ENCODE measurements around the gene TCAIM.

The TCAIM gene

GRCh38 chr3:44301746-44302145, 36.8 kb upstream of the TCAIM start:
- no peak overlapping the region for H3K4me3 ChIP-seq (ENCODE audit: low read depth, low read length)
- TF ChIP-seq POLR2A (IDR thresholded peaks at IDR 0.05; ENCODE audit: extremely low read depth, insufficient read length) (no peak), MYC (IDR thresholded peaks at IDR 0.05; ENCODE audit: low read depth, low read length) (no peak), MAX (IDR thresholded peaks at IDR 0.05; ENCODE audit: low read depth, low read length) (no peak), CTCF (IDR thresholded peaks at IDR 0.05; ENCODE audit: low read depth, low read length) (no peak)
- no peak for DNase-seq (ENCODE audit: low read depth)

- DNase-seq (ENCODE audit: low read depth): no peak
- H3K4me3 ChIP-seq (ENCODE audit: low read depth, low read length): no peak overlapping the region
- no peak for TF ChIP-seq MYC (IDR thresholded peaks at IDR 0.05; ENCODE audit: low read depth, low read length)
- TF ChIP-seq CTCF (IDR thresholded peaks at IDR 0.05; ENCODE audit: low read depth, low read length): no peak
- TF ChIP-seq POLR2A (IDR thresholded peaks at IDR 0.05; ENCODE audit: extremely low read depth, insufficient read length): no peak
- no peak for TF ChIP-seq MAX (IDR thresholded peaks at IDR 0.05; ENCODE audit: low read depth, low read length)
These were observed 29.1 kb upstream of the TCAIM start for GRCh38 chr3:44309500-44309899.

- TF ChIP-seq POLR2A (IDR thresholded peaks at IDR 0.05; ENCODE audit: extremely low read depth, insufficient read length) (no peak), MYC (IDR thresholded peaks at IDR 0.05; ENCODE audit: low read depth, low read length) (no peak), MAX (IDR thresholded peaks at IDR 0.05; ENCODE audit: low read depth, low read length) (no peak), CTCF (IDR thresholded peaks at IDR 0.05; ENCODE audit: low read depth, low read length) (no peak)
- no peak overlapping the region for H3K4me3 ChIP-seq (ENCODE audit: low read depth, low read length)
- peak; percentile 11 for DNase-seq (ENCODE audit: low read depth)
These were observed 19.7 kb upstream of the TCAIM start for GRCh38 chr3:44318891-44319311.

GRCh38 chr3:44321335-44321734, 17.2 kb upstream of the TCAIM start:
- TF ChIP-seq MYC (IDR thresholded peaks at IDR 0.05; ENCODE audit: low read depth, low read length): no peak
- no peak for TF ChIP-seq POLR2A (IDR thresholded peaks at IDR 0.05; ENCODE audit: extremely low read depth, insufficient read length)
- no peak for TF ChIP-seq CTCF (IDR thresholded peaks at IDR 0.05; ENCODE audit: low read depth, low read length)
- no peak for TF ChIP-seq MAX (IDR thresholded peaks at IDR 0.05; ENCODE audit: low read depth, low read length)
- no peak overlapping the region for H3K4me3 ChIP-seq (ENCODE audit: low read depth, low read length)
- no peak for DNase-seq (ENCODE audit: low read depth)

GRCh38 chr3:44323341-44323955, 15.1 kb upstream of the TCAIM start:
- DNase-seq (ENCODE audit: low read depth): peak; percentile 78
- TF ChIP-seq CTCF (IDR thresholded peaks at IDR 0.05; ENCODE audit: low read depth, low read length): peak; percentile 77
- TF ChIP-seq MAX (IDR thresholded peaks at IDR 0.05; ENCODE audit: low read depth, low read length): no peak
- no peak overlapping the region for H3K4me3 ChIP-seq (ENCODE audit: low read depth, low read length)
